H1 (cell line): Measurements from ENCODE around the gene DGKD. TPM values are rescaled to one million over a fixed set of nuclear protein-coding genes. Genes with fewer than 3 reads are reported as not detected.

Source experiments
- CTCF ChIA-PET: fragments of 300-600 bp; sonication (Branson Sonifier 250); formaldehyde crosslinking; loops from one replicate; lab custom pipeline; 2021; ENCODE audit not compliant: partially characterized antibody; lab: Charles Lee
- POLR2A ChIA-PET: fragments of 300-600 bp; sonication (Branson Sonifier 250); formaldehyde crosslinking; loops from one replicate; lab custom pipeline; 2021; ENCODE audit warnings: inconsistent platforms; ENCODE audit not compliant: partially characterized antibody; lab: Charles Lee
- DNase-seq, 2 experiments: peaks; one replicate each; pipeline versions ENCODE4 v3.0.0 to v3.0.0-alpha.2; 2010 to 2022; ENCODE audit warnings: low spot score in 2 of 2, low read depth in 1 of 2, mixed read lengths in 1 of 2
- FAIRE-seq: peaks from 2 replicates; lab custom pipeline; 2011; peaks lifted over from hg19 to GRCh38; lab: Jason Lieb, UNC
- H2AFZ ChIP-seq: 2 replicates; pipeline ENCODE4 v1.8.1; 2012; ENCODE audit warnings: low read length, inconsistent platforms
- H2AK5ac ChIP-seq: 2 replicates; pipeline ENCODE4 v1.6.1; 2013; ENCODE audit warnings: low read depth, low read length
- H2BK120ac ChIP-seq: replicated peaks from 2 replicates; pipeline ENCODE3; 2013; ENCODE audit warnings: low read depth, low read length, inconsistent platforms
- H2BK12ac ChIP-seq: 2 replicates; pipeline ENCODE4 v1.6.1; 2013; ENCODE audit warnings: low read depth, low read length
- H2BK15ac ChIP-seq: 2 replicates; pipeline ENCODE4 v1.6.1; 2013; ENCODE audit warnings: low read length
- H2BK20ac ChIP-seq: 2 replicates; pipeline ENCODE4 v1.6.1; 2013; ENCODE audit warnings: low read length
- H2BK5ac ChIP-seq: 2 replicates; pipeline ENCODE4 v1.6.1; 2013; ENCODE audit warnings: low read depth, low read length
- H3K14ac ChIP-seq: 2 replicates; pipeline ENCODE4 v1.6.1; 2013; ENCODE audit warnings: inconsistent platforms; ENCODE audit not compliant: insufficient read length
- H3K18ac ChIP-seq: 2 replicates; pipeline ENCODE4 v1.6.1; 2013; ENCODE audit warnings: low read length; ENCODE audit errors: extremely low read depth
- H3K23ac ChIP-seq: 2 replicates; pipeline ENCODE4 v1.6.1; 2013; ENCODE audit warnings: inconsistent platforms; ENCODE audit not compliant: insufficient read length
- H3K23me2 ChIP-seq: 2 replicates; pipeline ENCODE4 v1.6.1; 2013; ENCODE audit warnings: low read depth, low read length
- H3K27ac ChIP-seq: 2 replicates; pipeline ENCODE4 v1.6.1; 2011; ENCODE audit warnings: low read depth, low read length, inconsistent platforms
- H3K27me3 ChIP-seq, 4 experiments: replicated peaks in 1 of 4; 1 replicate in 1 of 4; 2 replicates in 3 of 4; pipeline versions ENCODE4 v1.6.1 to v1.8.1; 2011 to 2013; ENCODE audit warnings: low read length in 3 of 4, mild to moderate bottlenecking in 3 of 4, inconsistent platforms in 2 of 4, mixed read lengths in 2 of 4, moderate library complexity in 1 of 4; ENCODE audit not compliant: control insufficient read depth in 3 of 4, insufficient read depth in 3 of 4; ENCODE audit errors: extremely low read depth in 1 of 4
- H3K36me3 ChIP-seq, 4 experiments: 2 replicates each; pipeline versions ENCODE4 v1.6.1 to v1.8.1; 2011 to 2013; ENCODE audit warnings: mild to moderate bottlenecking in 4 of 4, low read length in 3 of 4, moderate library complexity in 2 of 4, control low read depth in 1 of 4, inconsistent platforms in 1 of 4; ENCODE audit not compliant: insufficient read depth in 4 of 4, control insufficient read depth in 2 of 4
- H3K4ac ChIP-seq: replicated peaks from 2 replicates; pipeline ENCODE3; 2013; ENCODE audit warnings: low read length, low read depth, mixed read lengths, inconsistent platforms; ENCODE audit not compliant: insufficient read length
- H3K4me1 ChIP-seq, 4 experiments: replicated peaks in 1 of 4; 1 replicate in 1 of 4; 2 replicates in 3 of 4; pipeline versions ENCODE4 v1.6.1 to v1.8.1; 2011 to 2013; ENCODE audit warnings: low read length in 3 of 4, inconsistent platforms in 2 of 4, mixed read lengths in 1 of 4; ENCODE audit not compliant: insufficient read depth in 4 of 4, control insufficient read depth in 3 of 4
- H3K4me2 ChIP-seq, 2 experiments: 2 replicates each; pipeline versions ENCODE4 v1.6.1 to v1.8.1; 2011 to 2013; ENCODE audit warnings: low read depth in 2 of 2, low read length in 2 of 2, control low read depth in 1 of 2, inconsistent platforms in 1 of 2, mild to moderate bottlenecking in 1 of 2; ENCODE audit not compliant: insufficient read depth in 1 of 2
- H3K4me3 ChIP-seq, 4 experiments: fragments of 200-600, 300-600 bp in 1 of 4; sonication (generic), shearing (Covaris generic), sonication (Bioruptor Twin) in 1 of 4; 2 replicates each; pipeline versions ENCODE4 v1.5.1 to v1.8.1; 2011 to 2016; ENCODE audit warnings: low read length in 4 of 4, low read depth in 3 of 4, control low read depth in 2 of 4, inconsistent platforms in 2 of 4, mild to moderate bottlenecking in 2 of 4, mixed read lengths in 1 of 4, moderate library complexity in 1 of 4; ENCODE audit not compliant: insufficient read depth in 2 of 4; ENCODE audit errors: extremely low read depth in 1 of 4
- H3K56ac ChIP-seq: replicated peaks from 2 replicates; pipeline ENCODE3; 2013; ENCODE audit warnings: low read depth, mild to moderate bottlenecking, mixed read lengths, low read length, inconsistent platforms; ENCODE audit not compliant: insufficient read length
- H3K79me1 ChIP-seq: 2 replicates; pipeline ENCODE4 v1.6.1; 2013; ENCODE audit warnings: low read depth, low read length, control low read depth
- H3K79me2 ChIP-seq, 2 experiments: 2 replicates each; pipeline versions ENCODE4 v1.6.1 to v1.8.1; 2012 to 2013; ENCODE audit warnings: low read length in 2 of 2, mild to moderate bottlenecking in 2 of 2, inconsistent platforms in 1 of 2; ENCODE audit not compliant: insufficient read depth in 2 of 2, control insufficient read depth in 1 of 2
- H3K9ac ChIP-seq, 4 experiments: replicated peaks in 1 of 4; 1 replicate in 1 of 4; 2 replicates in 3 of 4; pipeline versions ENCODE4 v1.6.1 to v1.8.1; 2011 to 2013; ENCODE audit warnings: low read depth in 3 of 4, low read length in 3 of 4, control low read depth in 2 of 4, mild to moderate bottlenecking in 2 of 4, moderate library complexity in 2 of 4, inconsistent platforms in 1 of 4; ENCODE audit errors: extremely low read depth in 1 of 4
- H3K9me3 ChIP-seq, 2 experiments: 2 replicates each; pipeline versions ENCODE4 v1.6.1 to v1.8.1; 2012 to 2013; ENCODE audit warnings: mild to moderate bottlenecking in 2 of 2, moderate library complexity in 2 of 2, control low read depth in 1 of 2, inconsistent platforms in 1 of 2, low read depth in 1 of 2, low read length in 1 of 2, mixed read lengths in 1 of 2; ENCODE audit not compliant: insufficient read depth in 2 of 2
- H4K20me1 ChIP-seq, 2 experiments: replicated peaks in 1 of 2; 2 replicates each; pipeline versions ENCODE3 to v1.8.1; 2011 to 2013; ENCODE audit warnings: inconsistent platforms in 2 of 2, low read length in 2 of 2, mild to moderate bottlenecking in 1 of 2; ENCODE audit not compliant: insufficient read depth in 2 of 2, control insufficient read depth in 1 of 2
- H4K5ac ChIP-seq: 2 replicates; pipeline ENCODE4 v1.6.1; 2013; ENCODE audit warnings: low read length, low read depth, mixed read lengths, inconsistent platforms; ENCODE audit not compliant: insufficient read length
- H4K8ac ChIP-seq: 2 replicates; pipeline ENCODE4 v1.8.0; 2013; ENCODE audit warnings: mild to moderate bottlenecking, moderate library complexity, low read length, inconsistent platforms; ENCODE audit not compliant: insufficient read depth; ENCODE audit errors: extremely low read depth
- H4K91ac ChIP-seq: replicated peaks from 2 replicates; pipeline ENCODE3; 2013; ENCODE audit warnings: low read length, mixed read lengths, inconsistent platforms; ENCODE audit not compliant: insufficient read length
- CHD2 ChIP-seq: IDR thresholded peaks from 2 replicates; pipeline ENCODE4 v1.6.1; 2012; ENCODE audit warnings: low read length, improper control_type of control experiment
- FOSL1 ChIP-seq: IDR thresholded peaks from 2 replicates; pipeline ENCODE4 v1.6.1; 2011; ENCODE audit warnings: mild to moderate bottlenecking, low read depth, low read length, moderate library complexity; ENCODE audit not compliant: insufficient read depth
- HDAC2 ChIP-seq, 2 experiments: fragments of 300-600 bp in 1 of 2; sonication (generic) in 1 of 2; IDR thresholded peaks; 2 replicates each; pipeline ENCODE4 v1.6.1; 2011 to 2012; ENCODE audit warnings: low read depth in 2 of 2, low read length in 2 of 2, mild to moderate bottlenecking in 2 of 2, moderate library complexity in 2 of 2, borderline replicate concordance in 1 of 2, inconsistent platforms in 1 of 2
- KDM5A ChIP-seq: fragments of 200-600 bp; IDR thresholded peaks from 2 replicates; pipeline ENCODE4 v1.7.1; 2012; ENCODE audit warnings: mild to moderate bottlenecking, low read length, inconsistent platforms, mixed read lengths
- SUZ12 ChIP-seq: fragments of 200-600 bp; sonication (generic); IDR thresholded peaks from 2 replicates; pipeline ENCODE4 v1.6.1; 2012; ENCODE audit warnings: mild to moderate bottlenecking, inconsistent platforms, low read length, moderate library complexity, mixed read lengths
- TEAD4 ChIP-seq: IDR thresholded peaks from 2 replicates; pipeline ENCODE4 v1.6.1; 2012; ENCODE audit warnings: low read depth, low read length, inconsistent platforms, mixed read lengths
- WGBS, 2 experiments: shearing (Covaris generic) in 1 of 2; methylation state at CpG; one replicate each; pipeline versions ENCODE4 v1.1.6 to v1.1.7; 2013 to 2015; ENCODE audit warnings: low lambda C conversion rate in 2 of 2, mixed read lengths in 2 of 2, inconsistent platforms in 1 of 2, low coverage in 1 of 2, missing lambda C conversion rate in 1 of 2; ENCODE audit not compliant: insufficient replicate concordance in 2 of 2, insufficient coverage in 1 of 2, insufficient read length in 1 of 2; ENCODE audit errors: extremely low coverage in 1 of 2, missing lambda C conversion rate in 1 of 2; 5-methylcytosine and 5-hydroxymethylcytosine counted together
- polyA plus RNA-seq, 7 experiments: library from polyadenylated mRNA; depleted of rRNA in 3 of 7; stranded (reverse) in 5 of 7; unstranded in 2 of 7; fragments of >200 nt in 5 of 7; fragments of 200-250 nt in 2 of 7; gene quantifications; 1 replicate in 5 of 7; 2 replicates in 1 of 7; 4 replicates in 1 of 7; pipeline versions ENCODE4 v1.2.1 to v1.2.3, GENCODE V29; 2011 to 2013; ENCODE audit warnings: missing spikeins in 2 of 7, mixed read lengths in 2 of 7
- total RNA-seq: library from RNA; stranded (reverse); fragmentation: NEBNext Ultra II Directional; extraction: Animal tissue kit (Norgen Biotek cat#: 25700); gene quantifications from 2 replicates; pipeline ENCODE4 v1.2.1, GENCODE V29; 2021

Gene DGKD
- total and polyA plus RNA-seq, 2 of the 8 experiments (the other 6 are each of a cell fraction or from before 2014, with no cell fraction given): 7.7 to 30.9 TPM

DNA sequence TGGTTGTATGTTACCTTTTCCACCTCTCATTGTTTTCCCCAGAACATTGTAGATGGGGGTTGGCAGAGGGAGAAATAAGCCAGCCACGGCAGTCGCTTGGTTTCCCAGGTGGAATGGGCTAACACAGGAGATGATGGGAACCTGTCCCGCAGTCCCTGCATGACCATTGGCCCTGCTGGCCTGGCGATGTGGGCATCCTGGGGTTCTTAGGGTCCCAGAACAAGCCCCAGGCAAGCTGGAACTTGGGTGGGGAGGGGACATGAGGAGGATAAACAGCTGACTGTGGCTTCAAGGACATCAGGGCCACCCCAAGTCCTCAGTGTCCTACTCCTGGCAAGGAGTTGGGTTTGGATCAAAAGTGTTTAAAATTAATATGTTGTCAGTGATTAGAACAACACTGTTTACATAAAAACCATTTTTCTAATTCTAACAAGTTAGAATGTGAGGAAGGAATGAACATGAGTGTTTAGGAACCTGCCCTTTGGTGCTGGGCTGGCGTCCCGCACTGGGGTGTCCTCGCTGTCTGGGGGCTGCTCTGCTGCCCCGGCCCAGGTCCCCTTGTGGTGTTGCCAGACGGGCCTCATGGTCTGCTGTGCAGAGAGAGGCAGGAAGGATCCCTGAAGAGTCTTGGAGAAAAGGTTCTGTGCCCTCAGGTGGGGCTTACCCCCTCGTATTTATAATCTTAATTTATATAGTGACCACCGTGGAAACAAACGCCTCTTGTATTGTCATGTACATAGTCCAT is 117.2 kb downstream of the DGKD start:
- Histone ChIP-seq H3K4me2 (no peak overlapping the region), H3K14ac (no peak overlapping the region), H3K23me2 (no peaks in the 10 kb centered on the region), H3K79me2 (no peaks in the 10 kb centered on the region), H3K4me3 (no peak overlapping the region), H3K56ac (no peak overlapping the region), H3K79me1 (no peaks in the 10 kb centered on the region), H4K8ac (no peak overlapping the region), H2BK20ac (no peak overlapping the region), H3K4ac (no peak overlapping the region), H3K23ac (no peak overlapping the region), H3K36me3 (peaks cover 0 to 11% (median 3%) of the 10 kb centered on the region in 4 experiments; a peak in 4 of 8 replicates), H2BK120ac (no peak overlapping the region), H3K18ac (no peak overlapping the region), H4K20me1 (peaks cover 0 to 1% of the 10 kb centered on the region in 2 experiments), H3K4me1 (peaks cover 0 to 6% (median 0%) of the 10 kb centered on the region in 4 experiments; a peak in 2 of 7 replicates), H4K91ac (no peak overlapping the region), H2AFZ (no peak overlapping the region), H3K9ac (no peak overlapping the region), H2BK15ac (no peak overlapping the region), H2BK5ac (no peak overlapping the region), H2AK5ac (no peak overlapping the region), H2BK12ac (no peak overlapping the region), H3K9me3 (no peaks in the 10 kb centered on the region), H3K27ac (no peak overlapping the region), H3K27me3 (no peaks in the 10 kb centered on the region), H4K5ac (no peak overlapping the region)
- POLR2A ChIA-PET: no interaction called here
- 82% methylated on average over 11 of the region's 12 CpGs; no CpG with 5 or more reads in 1 of the 2 experiments for WGBS, 2 experiments
- TF ChIP-seq TEAD4: no peak
- TF ChIP-seq SUZ12: no peak
- TF ChIP-seq KDM5A: no peak
- no peak for TF ChIP-seq FOSL1
- TF ChIP-seq HDAC2 (IDR thresholded peaks at IDR 0.05; ENCODE audit: borderline replicate concordance in 1 of 2, low read depth in 2 of 2, low read length in 2 of 2): no peak
- TF ChIP-seq CHD2: no peak
- DNase-seq: no peak
- no peak for FAIRE-seq
- CTCF ChIA-PET: interaction anchor here (0.7 kb wide), 1 partner anchor 23 kb away, joined by 3 read pairs; no protein-coding TSS in a partner anchor
